Stimulated activated CD4-positive, alpha-beta T cell treated with anti-CD3 and anti-CD28 coated beads, Interleukin-1b, Interleukin-23, amount 100 ng/mL, for 1 hour (primary cell): ENCODE results near the gene PTPRN2.
"Not testable (repeated sequence)": the region's sequence is repeated elsewhere in the genome, so short reads cannot be mapped to it uniquely, and the experiment has no call there.

Experiments
- DNase-seq, 2 donors: peaks; one replicate each; pipeline ENCODE4 v3.0.0-alpha.2; 2020; ENCODE audit warnings: low read depth in 2 of 2

Gene PTPRN2

DNA sequence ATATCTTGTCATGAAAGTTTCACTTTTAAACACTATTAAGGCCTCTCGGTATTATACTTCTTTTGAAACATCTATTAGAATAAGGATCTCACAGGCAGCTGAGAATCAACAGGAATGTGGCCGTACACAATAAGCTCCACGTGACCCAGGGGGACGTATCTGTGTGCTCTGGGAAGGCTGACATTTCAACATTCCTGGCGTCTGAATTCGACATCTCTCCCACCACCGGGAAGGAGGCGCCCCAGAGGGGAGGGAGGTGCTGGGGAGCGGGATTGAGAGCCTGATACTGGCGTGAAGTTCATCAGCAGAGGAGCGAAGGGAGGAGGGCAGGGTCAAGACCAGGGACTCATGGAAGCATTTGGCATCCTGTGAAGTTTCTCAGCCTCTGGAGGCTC lies 849.6 kb downstream of the PTPRN2 start:
- no peak for DNase-seq

DNA sequence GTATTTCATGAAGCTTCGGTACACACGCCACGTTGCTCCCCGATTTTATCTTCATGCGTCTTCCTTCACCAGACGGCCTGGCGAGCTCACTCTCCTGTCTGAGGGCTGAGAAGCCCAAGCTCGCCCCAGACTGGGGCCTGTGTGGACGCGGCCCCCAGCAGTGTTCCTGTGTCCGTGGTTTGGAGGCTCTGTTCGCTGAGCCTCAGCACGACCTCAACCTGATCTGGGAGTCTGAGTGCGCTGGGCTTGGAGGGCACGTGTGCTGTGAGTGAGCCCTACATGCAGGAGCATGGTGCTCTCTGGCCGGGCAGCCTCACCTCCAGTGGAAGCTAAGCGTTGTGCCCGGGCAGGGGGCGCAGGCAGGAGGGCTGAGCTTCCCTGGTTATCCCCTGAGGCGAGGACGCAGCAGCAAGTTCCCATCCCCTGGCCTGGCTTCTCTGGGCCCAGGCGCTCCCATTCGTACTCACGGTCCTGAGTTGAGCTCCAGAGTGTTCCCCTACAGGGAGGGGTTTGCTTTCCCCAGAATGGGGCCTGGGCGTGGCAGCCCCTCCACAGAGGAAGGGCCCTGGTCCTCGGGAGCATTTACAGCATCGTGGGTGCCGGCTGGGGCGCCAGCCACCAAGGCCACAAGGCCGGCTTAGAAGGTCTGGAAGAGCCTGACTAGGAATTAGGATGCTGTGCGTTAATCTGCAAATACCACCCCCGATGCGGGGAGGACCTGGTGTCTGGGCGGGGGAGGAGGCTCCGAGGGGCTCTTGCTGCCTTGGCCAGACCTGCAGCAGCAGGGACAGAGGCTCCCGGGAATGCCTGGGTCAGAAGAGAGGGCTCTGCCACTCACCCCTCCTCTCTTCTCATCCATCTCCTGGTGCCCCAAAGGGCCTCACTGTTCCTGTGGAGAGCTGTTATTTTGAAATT lies 850.2 kb downstream of the PTPRN2 start:
- DNase-seq = no peak

DNA sequence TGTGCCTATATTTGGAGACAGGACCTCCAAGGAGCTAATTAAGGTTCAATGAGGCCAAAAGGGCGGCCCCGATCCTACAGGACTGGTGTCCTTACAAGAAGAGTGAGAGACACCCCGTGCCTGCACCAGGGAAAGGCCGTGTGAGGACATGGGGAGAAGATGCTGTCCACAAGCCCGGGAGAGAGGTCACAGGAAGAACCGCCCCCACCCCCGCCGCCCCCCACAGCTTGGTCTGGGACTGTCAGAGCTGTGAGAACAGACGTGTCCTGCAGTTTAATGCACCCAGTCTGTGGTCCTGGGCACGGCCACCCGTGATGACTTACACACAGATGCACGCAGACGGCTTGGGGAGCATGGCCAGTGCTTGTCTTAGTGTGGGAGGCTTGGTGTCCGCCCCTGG lies 851.3 kb downstream of the PTPRN2 start:
- DNase-seq = no peak

DNA sequence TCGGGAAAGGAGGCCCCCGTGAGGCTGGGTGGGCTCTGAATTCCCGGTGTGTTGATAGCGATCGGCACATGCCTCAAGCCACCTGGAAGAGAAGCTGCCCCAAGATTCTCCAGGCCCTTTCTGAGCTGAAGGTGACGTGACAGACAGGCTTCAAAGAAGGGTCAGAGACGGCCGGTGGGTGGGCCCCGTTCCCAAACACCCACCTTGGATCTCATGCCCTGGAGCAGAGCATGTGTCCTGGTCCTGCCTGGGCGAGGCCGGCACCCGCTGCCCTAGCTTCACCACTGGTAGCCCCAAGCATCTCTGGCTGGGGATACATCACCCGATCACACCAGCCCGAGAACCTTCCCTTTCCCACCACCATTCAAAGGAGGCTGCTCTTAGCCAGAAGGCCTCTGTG lies 851.8 kb downstream of the PTPRN2 start:
- DNase-seq = no peak

DNA sequence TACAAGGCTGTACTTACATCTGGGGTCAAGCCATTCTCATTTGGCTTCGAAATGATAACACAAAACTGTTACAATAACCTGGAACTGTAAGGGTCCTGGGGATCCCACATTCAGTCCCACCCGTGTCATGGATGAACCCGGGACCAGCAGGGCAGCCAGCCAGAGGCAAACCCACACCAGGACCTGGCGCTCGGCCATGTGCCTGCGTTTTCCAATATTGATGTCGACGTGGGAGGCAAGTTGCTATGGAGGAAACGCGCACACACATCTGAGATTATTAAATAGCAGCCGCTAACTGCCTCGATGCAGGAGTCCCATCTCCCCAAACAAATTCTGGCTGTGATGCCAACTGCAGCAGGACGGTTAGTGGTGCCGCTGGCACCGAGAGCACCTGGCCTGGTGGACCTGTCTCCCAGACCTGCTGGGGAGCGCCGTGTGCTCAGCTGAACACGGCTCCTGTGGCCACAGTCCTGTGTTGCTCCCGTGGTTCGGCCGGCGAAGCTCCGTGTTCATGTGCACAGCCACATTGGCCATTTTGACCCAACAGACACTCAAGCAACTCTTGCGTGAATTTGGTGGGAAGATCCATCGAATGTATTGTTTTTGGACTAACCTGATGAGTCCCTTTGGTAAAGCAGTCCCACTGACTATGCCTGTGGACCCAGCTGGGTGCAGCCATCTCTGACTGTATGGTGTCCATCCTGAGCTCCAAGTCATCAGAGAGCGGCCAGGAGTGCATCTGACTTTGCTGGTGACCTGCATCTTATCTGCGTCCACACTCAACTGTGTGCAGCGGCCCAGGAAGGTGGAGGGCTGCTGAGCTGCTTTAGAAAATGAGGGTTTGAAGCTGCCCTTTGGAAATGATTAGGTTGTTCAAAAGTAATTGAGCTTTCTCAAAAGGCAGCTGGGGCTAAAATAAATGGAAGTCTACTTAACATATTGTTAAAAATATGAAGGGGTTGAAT lies 852.7 kb downstream of the PTPRN2 start:
- no peak for DNase-seq

DNA sequence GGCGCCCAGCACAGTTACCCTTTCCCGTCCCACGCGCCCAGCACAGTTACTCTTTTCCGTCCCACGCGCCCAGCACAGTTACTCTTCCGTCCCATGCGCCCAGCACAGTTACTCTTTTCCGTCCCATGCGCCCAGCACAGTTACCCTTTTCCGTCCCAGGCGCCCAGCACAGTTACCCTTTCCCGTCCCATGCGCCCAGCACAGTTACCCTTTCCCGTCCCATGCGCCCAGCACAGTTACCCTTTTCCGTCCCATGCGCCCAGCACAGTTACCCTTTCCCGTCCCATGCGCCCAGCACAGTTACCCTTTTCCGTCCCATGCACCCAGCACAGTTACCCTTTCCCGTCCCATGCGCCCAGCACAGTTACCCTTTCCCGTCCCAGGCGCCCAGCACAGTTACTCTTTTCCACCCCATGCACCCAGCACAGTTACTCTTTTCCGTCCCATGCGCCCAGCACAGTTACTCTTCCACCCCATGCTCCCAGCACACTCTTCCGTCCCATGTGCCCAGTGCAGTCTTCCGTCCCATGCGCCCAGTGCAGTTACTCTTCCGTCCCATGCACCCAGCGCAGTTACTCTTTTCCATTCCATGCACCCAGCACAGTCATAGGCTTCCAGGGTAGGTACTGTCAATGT lies 853.7 kb downstream of the PTPRN2 start:
- DNase-seq = not testable (repeated sequence)

DNA sequence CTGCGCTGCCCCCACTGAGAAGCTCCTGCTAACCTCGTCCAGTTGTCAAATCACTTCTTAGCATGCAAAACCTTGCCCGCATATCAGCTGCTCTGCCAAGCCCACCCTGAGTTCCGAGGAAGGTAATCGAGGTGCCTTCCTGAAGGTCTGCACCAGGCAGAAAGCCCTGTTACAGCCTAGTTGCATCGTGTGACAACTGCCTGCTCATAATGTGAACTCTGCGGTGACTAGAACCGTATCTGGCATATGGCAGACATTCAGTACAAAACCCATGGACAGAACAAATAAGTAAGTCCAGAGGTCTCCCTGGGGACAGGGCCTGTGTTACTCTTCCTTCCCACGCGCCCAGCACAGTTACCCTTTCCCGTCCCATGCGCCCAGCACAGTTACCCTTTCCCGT lies 856.5 kb downstream of the PTPRN2 start:
- no peak for DNase-seq

DNA sequence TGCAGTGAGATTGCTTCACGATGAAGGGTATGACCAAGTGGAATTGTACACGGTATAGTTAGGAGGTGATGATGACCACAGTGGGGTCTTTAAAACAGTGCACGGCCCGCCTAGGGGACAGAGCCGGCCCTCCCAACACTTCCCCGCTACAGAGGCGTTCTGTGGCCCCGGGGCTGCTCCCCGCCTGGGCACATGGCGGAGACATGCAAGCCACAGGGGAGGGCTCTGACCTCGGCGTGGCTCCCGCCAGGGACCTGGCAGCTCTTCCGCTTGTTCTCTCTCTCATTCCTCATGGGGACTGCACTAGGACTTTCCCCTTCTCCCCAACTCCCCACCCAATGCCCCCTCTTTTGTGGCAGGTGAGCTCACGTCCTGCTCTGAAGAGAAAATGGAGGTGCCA lies 857.0 kb downstream of the PTPRN2 start:
- DNase-seq = no peak

DNA sequence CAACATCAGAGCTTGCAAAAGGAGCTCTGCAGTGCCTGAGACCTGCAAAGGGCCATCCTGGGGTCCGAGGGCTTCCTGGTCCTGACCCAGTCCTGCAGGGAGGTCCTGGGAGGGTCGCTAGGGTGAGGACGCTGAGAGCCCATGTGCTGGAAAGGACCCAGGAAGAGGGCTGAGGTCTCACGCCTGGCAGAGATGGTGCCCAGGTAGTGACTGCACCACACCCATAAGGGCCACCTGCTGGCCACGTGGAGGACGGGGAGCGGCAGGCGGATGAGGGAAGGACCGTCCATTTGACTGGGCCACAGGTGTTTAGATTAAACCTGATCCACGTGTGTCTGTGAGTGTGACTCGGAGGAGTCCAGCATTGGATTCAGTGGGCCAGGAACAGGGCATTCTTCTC lies 858.1 kb downstream of the PTPRN2 start:
- no peak for DNase-seq

DNA sequence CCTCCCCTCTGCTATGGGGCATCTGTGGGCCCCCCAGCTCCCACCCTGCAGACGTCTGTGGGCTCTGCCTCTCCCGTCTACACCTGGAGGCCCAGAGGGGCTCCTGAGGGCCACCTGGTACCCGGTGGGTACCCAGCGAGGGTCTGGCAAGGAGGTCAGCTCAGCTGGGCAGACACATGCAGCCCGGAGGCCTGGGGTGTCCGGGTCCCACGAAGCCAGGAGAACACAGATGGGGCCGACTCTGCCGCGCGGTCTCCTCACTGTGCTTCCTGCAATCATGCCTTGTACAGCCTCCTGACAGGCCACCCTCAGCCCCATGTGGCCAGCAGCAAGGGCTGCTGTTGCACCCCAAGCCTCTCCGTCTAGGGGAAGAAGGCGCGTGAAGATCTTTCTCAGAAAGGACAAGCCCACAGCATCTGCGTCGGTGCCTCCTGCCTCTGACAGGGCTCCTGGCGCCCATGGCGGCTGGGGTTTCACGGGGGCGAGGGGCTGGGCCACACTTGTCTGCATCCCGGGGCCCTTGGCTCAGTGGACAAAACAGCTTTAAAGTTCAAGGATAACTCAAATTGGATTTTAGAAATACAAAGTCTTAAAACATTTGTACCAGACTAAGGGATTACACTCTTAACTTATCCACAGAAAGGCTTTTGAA lies 859.5 kb downstream of the PTPRN2 start:
- DNase-seq = no peak

DNA sequence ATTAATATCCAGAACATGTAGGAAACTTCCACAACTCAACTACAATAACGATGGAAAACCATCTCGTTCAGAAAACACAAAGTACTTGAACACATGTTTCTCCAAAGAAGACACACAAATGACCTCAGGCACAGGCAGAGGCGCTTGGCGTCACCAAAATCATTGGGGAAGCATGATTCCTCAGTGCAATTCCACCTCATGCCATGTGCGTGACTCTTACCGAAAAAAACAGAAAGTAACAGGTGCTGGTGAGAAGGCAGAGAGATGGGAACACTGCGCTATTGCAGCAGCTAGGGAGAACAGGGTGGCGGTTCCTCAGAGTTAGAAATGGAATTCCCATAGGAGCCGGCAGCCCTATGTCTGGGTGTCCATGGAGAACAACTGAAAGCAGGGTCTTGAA lies 860.9 kb downstream of the PTPRN2 start:
- DNase-seq = no peak

DNA sequence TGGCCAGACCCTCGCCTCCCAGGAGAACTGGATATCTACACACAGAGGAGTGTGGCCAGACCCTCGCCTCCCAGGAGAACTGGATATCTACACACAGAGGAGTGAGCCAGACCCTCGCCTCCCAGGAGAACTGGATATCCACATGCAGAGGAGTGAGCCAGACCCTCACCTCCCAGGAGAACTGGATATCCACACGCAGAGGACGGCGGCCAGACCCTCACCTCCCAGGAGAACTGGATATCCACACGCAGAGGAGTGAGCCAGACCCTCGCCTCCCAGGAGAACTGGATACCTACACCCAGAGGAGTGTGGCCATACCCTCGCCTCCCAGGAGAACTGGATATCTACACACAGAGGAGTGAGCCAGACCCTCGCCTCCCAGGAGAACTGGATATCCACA lies 862.3 kb downstream of the PTPRN2 start:
- DNase-seq = not testable (repeated sequence)

DNA sequence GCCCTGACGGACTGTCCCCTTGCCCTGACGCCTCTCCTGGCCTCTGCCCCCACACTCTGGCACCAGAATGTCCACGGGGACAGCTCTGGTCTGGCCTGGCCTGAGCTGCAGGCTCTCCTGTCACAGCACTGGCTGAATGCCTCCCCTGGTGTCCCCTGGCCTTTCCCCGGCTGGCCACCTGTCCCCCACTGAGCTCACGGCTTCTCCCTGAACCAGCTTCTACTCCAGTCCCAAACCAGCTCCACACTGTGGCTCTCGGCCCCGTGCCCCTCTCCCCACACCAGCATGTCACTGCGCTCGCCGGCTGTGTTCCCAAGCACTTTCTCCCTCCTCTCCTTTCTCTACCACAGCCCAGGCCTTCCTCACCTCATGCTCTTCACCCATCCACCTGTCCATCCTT lies 864.4 kb downstream of the PTPRN2 start:
- DNase-seq = no peak

DNA sequence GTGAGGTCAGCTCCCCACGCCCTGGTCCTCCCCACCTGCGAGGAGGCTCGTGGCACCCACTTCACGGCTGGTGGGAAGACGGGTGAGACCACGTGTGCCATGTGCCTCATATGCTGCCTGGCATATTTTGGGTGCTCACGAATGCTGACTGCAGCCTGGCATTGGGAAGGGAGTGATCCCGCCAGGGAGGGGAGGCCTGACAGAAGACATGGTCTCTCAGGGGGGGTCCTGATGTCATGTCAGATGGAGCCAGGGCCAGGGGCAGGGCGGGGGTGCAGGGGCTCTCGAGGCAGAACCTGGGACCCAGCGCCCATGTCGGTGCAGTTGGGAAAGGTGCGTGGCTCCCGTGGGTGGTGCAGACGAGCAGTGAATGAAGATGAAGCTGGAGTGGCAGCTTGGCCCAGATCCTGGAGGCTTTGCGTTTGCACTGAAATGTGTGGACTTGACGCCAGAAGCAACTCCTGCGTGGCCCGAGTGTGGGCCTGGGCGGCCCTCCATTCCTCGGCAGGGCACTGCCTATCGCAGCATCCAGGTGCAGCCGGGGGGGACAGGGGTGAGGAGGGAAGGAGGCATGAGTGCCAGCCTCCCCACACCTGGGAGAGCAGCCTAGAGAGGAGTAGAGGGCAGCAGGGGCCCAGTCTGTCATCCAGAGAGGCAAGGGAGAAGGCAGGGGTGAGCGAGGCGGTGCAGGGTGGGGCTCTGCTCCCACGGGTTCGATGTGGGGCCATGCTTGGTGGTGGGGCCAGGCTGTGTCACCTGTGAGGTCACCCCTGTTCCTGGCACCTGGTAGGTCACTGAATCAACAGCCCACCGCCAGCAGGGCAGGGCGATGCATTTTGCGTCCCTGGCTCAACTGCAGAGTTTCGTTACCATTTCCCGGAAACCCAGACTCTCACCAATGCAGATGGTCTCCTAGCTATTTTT lies 865.2 kb downstream of the PTPRN2 start:
- no peak for DNase-seq

DNA sequence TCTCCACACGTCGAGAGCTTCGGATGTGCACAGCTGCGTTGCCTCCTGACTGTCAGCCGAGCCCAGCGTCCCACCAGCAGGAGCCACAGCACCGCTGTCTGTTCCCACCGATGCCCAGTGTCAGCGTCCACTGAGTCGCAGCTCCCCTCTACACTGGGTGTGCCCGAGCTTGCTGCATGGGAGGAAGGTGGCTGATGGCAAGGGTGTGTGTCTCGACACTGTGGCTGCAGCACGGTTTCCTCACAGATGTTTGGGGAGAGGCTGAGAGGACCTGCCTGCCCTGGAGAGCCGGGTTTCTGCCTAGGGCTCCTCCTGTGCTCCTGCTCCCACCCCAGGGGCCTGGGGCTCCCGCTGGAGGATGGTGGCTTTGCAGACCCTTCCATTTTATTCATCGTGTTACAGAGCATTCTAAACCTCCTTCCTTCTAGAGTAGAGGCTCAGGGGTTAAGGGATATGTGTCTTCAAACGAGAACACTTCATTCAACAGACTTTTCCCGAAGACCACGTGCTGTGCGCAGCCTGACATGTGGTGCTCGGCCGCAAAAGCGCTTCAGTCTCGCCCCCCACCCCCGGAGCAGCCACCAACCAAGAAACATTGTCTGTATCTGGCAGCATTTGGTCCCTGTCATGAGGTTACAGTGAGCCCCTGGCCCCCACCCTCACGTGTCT lies 866.0 kb downstream of the PTPRN2 start:
- DNase-seq = no peak

DNA sequence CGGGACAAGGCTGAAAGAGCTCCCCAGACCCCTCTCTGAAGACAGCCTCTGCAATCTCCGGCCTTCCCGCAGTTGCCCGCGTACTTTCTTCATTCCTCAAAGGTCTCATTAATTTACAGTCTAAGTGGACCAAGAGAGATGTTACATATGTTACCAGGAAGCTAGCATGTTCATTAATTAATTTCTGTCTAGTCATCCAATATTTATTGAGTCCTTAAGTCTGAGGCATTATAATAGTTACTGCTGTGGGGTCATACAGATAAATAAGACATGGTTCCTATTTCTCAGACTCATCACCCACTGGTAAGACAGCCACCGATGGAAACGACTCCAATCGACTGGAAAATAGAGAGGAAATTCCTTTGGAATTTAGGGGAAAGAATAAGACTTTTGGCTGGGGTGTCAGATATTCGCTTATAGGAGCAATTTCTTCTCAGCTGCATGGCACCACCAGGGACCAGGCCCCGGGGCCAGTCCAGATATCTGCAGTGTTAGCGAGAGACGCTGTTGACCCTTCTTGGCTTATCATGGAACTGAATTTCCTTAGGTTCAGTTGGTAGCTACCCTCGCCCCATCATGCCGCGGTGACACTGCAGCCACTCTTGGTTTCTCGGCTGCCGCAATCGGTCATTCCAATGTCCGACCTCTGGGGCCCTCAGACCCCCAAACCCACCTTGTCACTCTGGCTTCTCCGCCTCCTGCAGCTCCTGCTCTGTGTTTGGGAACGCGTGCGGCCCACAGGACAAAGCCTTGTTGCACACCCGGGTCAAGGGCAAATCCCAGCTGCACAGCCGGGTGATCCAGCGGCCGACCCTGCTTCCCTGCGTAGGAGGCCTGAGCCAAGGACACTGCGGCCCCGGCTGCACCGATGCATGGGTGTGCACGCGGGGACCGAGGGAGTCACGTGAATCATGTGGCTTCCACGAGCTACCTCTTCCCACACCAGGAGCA lies 867.6 kb downstream of the PTPRN2 start:
- no peak for DNase-seq

DNA sequence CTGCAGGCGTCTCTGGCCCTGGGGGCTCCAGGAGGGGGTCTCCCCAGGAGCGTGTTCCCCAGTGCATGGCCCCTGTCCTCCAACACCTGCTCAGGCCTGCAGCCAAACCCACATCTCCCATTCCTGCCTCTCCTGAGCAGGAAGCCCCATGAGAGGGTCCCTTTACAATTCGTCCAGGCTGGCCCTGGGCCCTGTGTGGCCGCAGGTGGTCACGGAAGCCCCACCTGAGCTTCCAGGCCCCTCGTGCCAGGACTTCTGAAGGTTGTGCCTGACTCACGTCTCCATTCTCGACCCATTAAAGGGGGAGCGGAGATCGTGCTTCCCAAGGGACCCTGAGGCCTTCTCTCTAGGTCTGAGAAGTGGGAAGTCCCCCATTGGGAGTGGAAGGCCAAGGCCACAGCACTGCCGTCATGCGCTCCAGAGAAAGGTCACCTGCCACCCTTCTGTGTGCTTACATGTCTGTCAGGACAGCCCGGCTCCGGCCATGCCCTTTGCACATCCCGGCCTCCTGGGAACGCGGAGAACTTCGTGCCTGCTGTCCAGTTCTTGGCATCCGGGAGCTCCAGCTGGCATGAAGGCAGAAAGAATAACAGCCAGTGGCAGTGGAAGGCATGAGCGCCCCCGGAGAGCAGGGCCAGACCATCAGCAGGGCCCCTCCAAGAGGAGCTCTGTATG lies 868.5 kb downstream of the PTPRN2 start:
- DNase-seq = no peak

DNA sequence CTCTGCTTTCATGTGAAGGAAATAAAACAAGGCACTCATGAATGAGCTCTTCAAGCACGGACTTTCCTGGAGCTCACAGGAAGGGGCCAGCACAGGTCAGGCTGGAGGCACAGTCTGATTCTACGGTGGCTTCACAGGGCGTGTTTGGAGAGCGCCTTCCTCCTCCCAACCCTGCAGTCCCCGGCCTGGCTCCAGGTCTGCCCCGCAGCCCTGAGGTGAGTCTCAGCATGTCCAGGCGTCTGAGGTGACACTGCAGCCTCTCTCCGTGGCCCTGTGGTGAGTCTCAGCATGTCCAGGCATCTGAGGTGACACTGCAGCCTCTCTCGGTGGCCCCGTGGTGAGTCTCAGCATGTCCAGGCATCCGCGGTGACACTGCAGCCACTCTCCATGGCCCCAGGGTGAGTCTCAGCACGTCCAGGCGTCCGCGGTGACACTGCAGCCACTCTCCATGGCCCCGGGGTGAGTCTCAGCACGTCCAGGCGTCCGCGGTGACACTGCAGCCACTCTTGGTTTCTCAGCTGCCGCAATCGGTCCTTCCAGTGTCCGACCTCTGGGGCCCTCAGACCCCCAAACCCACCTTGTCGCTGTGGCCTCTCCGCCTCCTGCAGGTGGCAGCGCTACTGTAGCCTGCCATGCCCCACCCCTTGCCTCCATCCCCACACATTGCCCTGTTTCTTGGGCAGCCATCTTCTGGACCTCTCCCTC lies 869.2 kb downstream of the PTPRN2 start:
- DNase-seq = no peak
